COLO668 (cell line): Measurements from ENCODE around the gene SLC5A6.
A peak's percentile ranks its signal among the peaks of the same experiment; 100 is the strongest.

Experiments used
- DNase-seq: peaks from one replicate; lab custom pipeline; 2025; ENCODE audit not compliant: unreplicated experiment; lab: John Stamatoyannopoulos, UW

Gene SLC5A6

DNA sequence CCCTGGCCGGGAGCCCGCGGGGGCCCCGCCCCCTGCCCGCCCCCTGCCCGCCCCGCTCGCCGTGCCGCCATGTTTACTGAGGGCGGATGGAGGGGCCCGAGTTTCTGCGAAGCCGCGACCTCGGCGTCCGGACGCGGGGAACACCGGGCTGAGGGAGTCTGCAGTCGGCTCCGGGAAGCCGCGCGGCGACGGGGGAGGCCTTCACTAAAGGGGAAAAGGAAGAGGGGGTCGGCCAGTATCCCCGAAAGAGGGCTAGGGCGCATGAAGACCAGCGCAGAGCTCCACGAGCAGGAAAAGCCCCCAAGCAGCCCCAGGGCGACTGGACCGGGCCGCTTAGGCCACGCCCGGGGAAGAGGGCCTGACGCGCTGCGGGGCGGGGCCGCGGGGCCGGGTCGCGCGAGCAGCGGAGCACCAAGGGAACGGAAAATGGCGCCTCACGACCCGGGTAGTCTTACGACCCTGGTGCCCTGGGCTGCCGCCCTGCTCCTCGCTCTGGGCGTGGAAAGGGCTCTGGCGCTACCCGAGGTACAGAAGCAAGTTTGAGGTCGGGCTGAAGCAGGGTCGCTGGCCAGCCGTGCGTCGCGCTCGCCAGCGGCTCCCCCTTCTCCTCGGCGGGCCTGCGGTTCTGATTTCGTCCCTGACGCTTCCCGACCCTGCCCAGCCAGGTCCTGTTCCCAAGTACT, at the start of gene SLC5A6, which contains the start of gene ATRAID:
SLC5A6 (minus strand) TSS at position 326 of the 683 bp plus-strand sequence. CDS start 4,618 bp downstream, outside the sequence.
ATRAID (plus strand) TSS at position 99 of the 683 bp plus-strand sequence; CDS start at position 427, 328 bp downstream.
- DNase-seq = peak; percentile 93

GRCh38 chr2:27261241-27261925, 49.3 kb upstream of the SLC5A6 start:
- DNase-seq = no peak

DNA sequence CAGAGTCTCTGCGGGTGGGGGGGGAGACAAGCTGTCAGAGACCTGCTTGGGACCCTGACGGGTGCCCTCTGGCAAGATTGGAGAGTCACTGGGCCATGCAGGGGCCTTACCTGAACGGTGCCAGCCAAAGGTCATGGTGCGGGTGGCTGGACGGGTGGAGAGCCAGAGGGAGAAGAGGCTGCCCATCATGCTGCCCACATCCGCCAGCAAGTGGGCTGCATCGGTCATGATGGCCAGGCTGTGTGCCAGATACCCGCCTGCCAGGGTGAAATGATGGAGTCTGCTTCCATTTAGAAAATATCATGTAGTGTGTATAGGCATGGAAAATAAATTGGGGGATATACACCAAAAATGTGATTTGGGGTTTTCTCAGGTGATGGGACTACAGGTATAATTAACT, 46.0 kb upstream of the SLC5A6 start:
- DNase-seq = no peak

GRCh38 chr2:27256855-27257454, 44.9 kb upstream of the SLC5A6 start:
- DNase-seq = no peak

GRCh38 chr2:27255660-27256059, 43.6 kb upstream of the SLC5A6 start:
- no peak for DNase-seq

DNA sequence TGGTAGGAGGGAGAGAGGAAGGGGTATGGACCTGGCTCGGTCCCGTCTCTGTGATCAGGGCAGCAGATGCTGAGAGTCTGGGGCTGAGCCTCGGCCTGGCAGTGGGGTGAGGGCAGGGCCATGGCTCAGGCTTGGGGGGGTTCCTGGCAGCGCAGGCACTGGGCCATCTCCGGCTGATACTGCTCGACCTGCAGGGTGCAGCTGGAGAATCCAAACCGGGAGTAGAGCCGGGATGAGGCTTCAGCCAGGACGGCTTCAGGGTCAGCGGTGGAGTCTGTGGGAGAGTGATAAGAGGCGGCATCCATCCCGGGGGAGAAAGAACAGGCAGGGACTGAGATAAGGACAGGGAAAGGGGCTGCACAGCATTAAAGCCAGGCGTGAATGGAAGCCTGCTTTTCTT, 43.1 kb upstream of the SLC5A6 start:
- no peak for DNase-seq

- peak; percentile 36 for DNase-seq
These were observed 39.7 kb upstream of the SLC5A6 start for GRCh38 chr2:27251766-27252165.

- no peak for DNase-seq
These were observed 38.7 kb upstream of the SLC5A6 start for GRCh38 chr2:27250652-27251379.

DNA sequence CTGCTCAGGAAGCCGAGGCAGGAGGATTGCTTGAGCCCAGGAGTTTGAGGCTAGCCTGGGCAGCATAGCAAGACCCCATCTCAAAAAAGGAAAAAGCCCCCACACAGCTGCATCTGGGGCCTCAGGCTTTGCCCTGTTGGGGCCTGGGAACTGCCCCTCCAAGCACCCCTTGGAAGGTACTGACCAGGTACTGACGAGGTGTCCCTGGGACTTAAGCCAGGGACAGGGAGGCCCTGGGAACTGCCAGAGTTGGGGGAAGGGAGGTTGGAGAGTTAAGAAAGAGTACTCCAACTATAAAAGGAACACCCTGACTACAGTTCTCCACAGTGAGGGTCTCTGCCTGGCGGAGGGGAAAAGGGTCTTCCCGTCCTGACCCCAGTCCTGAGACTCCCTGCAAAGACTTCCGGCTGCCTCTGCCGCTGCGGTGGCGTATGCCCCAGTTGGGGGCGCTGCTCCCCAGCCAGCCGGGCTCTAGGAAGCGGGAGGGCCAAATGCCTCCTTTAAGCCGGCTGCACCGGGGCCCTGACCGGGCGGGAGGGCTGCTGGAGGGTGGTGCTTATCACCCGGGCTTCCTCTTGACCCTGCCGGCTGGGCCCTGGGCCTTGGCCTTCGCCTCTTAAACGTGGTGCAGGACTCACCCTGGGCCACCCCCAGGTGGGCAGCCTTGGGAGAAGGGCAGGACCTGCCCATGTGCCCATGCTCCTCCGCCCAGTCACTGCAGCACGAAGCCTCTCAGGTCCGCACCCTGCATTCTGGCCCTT, 38.0 kb upstream of the SLC5A6 start:
- DNase-seq = peak; percentile 61

DNA sequence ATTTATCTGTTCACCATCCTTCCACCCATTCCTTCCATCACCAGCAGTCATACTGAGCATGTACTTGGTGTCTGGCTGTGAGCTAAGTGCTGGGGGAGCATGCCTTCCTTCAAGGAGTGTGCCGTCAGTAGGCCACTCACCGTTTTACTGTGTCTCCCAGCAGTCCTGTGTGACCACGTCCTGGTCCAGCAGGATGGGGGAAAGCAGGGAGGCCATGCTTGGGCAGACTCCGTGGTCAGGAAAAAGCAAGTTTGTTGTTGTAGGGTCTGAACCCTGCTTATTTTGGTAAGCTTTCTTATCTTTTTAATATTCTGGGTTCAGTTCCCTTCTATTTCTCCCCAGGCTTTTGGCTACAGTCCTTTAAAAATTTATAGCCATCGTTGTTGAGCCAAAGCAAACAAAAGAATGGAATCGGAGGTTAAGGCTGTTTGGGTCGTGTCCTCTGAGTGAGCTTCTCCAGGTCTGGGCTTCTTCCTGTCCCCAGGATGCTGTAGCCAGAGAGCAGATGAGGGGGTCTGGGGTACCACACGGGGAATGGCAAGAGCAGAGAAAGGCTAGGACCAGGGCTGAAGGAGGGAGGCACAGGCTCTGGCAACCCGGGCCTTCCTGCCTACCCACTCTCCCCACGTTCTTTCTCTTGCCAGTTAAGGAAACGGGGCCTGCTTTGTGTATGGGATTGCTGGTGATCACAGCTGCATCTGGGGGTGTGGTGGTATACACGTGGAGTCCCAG, 37.3 kb upstream of the SLC5A6 start:
- DNase-seq = no peak

GRCh38 chr2:27247893-27248292, 35.8 kb upstream of the SLC5A6 start:
- DNase-seq = no peak

- no peak for DNase-seq
These were observed 33.6 kb upstream of the SLC5A6 start for GRCh38 chr2:27245626-27246025.

GRCh38 chr2:27245116-27245515, 33.0 kb upstream of the SLC5A6 start:
- DNase-seq = no peak

DNA sequence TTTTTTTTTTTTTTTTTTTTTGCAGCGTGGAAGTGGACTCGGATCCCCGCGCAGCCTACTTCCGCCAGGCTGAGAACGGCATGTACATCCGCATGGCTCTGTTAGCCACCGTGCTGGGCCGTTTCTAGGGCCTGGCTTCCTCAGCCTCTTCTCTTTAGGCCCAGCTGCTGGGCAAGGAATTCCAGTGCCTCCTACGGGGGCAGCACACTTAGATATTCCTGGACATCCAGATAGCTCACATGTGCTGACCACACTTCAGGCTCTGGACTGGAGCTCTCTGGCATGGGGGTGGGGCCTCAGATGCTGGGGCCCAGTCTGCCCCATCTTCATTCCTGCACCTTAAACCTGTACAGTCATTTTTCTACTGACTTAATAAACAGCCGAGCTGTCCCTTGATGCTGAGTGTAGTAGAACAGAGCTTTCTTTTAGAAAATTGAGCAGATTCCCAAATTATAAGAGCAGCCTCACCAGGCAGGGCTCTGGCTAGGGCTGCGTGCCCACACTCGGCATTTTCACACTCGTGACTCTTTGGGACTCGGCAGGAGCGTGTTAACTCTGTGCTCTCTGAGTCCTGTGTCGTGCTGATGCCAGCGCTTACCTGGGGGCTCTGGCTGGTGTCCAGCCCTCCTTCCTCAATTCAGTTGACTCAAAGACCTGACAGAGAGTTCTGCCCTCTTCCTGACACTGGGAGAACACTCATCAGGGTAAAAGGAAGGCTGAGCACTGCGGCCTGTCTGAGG, 31.5 kb upstream of the SLC5A6 start:
- no peak for DNase-seq

GRCh38 chr2:27242614-27242951, 30.5 kb upstream of the SLC5A6 start:
- DNase-seq = no peak

GRCh38 chr2:27241761-27242613, 29.9 kb upstream of the SLC5A6 start:
- no peak for DNase-seq

DNA sequence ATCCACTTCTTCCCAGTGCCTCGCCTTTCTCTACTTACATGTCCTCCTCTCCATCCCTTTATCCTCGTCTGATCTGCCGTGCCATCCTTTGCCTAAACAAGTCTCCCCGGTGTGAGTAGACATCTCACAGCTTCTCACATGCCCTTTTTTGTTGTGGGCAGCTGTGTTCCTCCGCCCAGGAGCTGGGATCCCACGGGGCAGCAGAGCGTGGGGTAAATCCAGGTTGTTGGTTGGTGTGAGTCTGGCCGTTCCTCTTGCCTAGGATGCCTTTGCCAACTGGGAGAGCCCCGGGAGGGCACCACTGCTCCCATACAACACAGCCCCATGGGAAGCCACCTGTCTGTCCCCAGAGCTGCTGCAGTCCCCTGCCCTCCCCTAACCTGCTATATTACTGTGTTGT, 28.3 kb upstream of the SLC5A6 start:
- no peak for DNase-seq

GRCh38 chr2:27238976-27239375, 26.9 kb upstream of the SLC5A6 start:
- DNase-seq = no peak
